Measurements from ENCODE around the gene BCAR3.
"Not testable (repeated sequence)": the region's sequence is repeated elsewhere in the genome, so short reads cannot be mapped to it uniquely, and the experiment has no call there.

DNA sequence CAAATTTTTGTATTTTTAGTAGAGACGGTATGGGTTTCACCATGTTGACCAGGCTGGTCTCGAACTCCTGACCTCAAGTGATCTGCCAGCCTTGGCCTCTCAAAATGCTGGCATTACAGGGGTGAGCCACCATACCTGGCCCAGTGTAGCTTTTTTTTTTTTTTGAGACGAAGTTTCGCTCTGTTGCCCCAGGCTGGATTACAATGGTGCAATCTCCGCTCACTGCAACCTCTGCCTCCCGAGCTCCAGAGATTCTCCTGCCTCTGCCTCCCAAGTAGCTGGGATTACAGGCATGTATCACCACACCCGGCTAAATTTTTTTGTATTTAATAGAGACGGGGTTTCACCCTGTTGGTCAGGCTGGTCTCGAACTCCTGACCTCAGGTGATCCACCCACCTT lies 20.3 kb downstream of the BCAR3 start:
- not testable (repeated sequence) for TF ChIP-seq CTCF, EP300 (IDR thresholded peaks at IDR 0.05)

Measured in suprapubic skin (tissue), 3 donors.